CD4-positive, alpha-beta T cell treated with Interleukin-6 at 100 ng/mL for 8 hours (primary cell): ENCODE data around the gene SLC44A2.
A peak's percentile ranks its signal among the peaks of the same experiment; 100 is the strongest.

Source experiments
- DNase-seq: peaks from one replicate; pipeline ENCODE4 v3.0.0-alpha.2; 2020; ENCODE audit warnings: mixed read lengths, low spot score

Gene SLC44A2

DNA sequence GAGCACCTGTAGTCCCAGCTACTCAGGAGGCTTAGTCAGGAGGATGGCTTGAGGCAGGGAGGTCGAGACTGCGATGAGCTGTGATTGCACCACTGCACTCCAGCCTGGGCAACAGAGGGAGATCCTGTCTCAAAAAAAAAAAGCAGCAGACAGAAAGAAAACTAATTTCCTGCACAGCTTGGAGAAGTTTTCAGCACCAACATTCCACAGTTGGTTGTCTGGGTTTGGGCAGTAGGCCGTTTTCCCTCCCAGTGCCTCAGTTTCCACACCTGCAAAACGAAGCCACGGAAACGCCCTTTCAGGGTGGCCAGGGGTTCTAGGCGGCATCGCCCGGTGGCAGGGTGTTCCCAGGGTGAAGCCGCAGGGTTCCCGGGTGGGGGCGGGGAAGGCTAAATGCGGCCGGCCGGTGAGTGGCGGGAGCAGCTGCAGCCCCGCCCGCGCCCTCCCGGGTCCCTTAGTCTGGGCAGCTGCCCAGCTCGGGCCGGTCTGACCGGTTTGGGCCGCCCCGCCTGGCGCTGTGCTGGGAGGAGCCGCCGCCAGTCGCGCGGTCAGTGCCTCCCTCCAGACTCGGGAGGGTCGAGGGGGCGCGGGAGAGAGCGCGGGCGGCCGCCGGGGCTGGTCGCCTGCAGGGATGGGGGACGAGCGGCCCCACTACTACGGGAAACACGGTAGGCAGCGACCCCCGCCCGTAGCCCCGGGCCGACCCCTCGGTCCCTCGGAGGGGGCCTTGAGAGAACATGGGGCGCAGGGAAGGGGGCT, at the start of gene SLC44A2:
Gene SLC44A2 (plus strand): TSS at position 551 of the 759 bp plus-strand sequence. CDS start 81 bp downstream, at position 632.
- no peak for DNase-seq

DNA sequence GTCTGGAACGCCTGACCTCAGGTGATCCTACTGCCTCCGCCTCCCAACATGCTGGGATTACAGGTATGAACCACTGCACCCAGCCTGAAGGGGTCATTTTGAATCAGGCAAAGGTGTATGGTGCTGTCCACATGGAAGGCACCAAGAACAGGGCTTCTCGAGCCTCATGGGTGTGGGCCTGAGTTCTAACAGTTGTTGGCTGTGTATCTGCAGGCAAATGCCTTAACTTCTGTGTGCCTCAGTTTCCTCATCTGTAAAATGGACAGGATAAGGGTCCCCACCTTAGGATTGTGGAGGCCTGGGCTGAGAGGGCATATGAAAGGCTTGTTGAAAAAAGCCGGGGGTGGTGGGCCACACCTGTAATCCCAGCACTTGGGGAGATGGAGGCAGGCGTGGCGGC, 47.4 kb upstream of the SLC44A2 start:
- no peak for DNase-seq

- peak; percentile 86 for DNase-seq
These were observed 44.2 kb upstream of the SLC44A2 start for GRCh38 chr19:10580979-10581631.

GRCh38 chr19:10582091-10582490, 43.3 kb upstream of the SLC44A2 start:
- no peak for DNase-seq

DNA sequence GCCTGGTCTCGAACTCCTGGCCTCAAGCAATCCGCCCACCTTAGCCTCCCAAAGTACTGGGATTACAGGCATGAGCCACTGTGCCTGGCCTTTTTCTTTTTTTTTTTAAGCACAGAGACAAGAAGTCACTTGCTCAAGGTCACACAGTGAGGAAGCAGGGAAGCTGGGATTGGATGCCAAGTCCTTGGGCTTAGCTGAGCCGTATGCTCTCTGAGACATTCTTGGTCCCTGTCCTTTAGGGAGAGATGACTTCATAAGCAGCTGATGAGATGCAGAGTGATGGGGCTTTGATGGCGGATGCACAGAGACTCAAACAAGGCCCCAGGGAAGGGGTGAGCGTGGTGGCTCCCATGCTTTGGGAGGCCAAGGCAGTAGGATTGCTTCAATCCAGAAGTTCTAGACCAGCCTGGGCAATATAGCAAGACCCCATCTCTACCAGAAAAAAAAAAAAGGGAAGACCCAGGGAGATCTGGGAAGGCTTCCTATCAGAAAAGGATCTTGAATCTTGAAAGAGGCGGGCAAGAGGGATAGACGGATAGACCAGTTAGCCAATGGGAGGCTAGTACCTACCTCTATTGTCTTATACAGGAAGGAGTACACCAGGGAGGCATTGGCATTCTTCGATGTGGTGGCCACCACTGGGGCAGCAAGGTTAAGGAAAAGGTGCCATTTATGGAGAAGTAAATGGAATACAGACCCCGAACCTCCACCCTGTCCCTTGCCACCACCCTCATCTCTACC, 42.1 kb upstream of the SLC44A2 start:
- no peak for DNase-seq

- DNase-seq = no peak
These were observed 39.0 kb upstream of the SLC44A2 start for GRCh38 chr19:10586396-10586795.

DNA sequence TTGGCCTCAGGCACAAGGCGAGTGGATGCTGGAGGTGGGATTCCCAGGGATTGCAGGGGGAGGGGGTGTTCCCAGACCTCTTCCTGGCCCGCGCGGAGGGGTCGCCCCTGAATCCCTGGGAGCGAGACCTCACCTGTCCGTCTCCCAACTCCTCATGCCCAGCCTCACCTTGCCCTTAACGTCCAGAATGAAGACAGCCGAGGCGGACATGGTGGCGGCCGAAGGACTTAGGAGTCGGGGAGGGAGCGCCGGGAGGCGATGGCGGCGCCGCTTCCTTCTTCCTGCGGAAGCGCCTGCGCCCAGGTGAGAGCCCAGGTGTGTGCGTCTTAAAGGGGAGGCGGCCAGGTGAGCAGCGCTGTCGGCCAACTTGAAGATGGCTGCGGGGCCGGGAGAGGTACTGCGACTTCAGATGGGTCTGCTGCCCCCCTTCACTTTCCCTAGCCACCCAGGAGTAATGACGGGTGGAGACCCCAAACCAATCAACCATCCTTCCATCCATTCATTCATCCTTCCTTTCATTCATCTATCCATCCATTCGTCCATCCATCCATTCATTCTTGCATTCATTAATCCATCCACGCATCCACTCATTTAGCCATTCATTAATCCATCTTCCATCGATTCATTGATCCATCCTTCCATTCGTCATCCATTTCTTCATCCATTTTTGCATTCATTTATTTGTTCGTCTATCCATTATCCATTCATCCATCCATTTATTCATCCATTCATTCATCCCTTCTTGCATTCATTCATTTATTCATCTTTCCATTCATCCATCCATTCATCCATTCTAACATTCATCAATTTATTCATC, 38.1 kb upstream of the SLC44A2 start, which contains the start of gene AP1M2:
Gene AP1M2 (minus strand): TSS at position 291 of the 817 bp plus-strand sequence. CDS start 81 bp downstream, at position 210.
- no peak for DNase-seq

DNA sequence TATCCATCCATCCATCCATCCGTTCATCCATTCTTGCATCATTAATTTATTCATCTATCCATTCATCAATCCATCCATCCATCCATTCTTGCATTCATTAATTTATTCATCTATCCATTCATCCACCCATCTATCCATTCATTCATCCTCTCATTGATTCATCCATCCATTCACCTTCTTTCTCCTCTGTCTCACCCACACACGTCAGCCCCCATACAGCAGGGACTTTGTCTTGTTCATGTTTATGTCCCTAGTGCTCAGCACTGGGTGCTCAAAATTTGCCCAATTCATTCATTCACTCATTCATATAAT, 37.6 kb upstream of the SLC44A2 start:
- DNase-seq = no peak

GRCh38 chr19:10593148-10593547, 32.2 kb upstream of the SLC44A2 start:
- DNase-seq = no peak

- no peak for DNase-seq
These were observed 31.3 kb upstream of the SLC44A2 start for GRCh38 chr19:10593820-10594637.

DNA sequence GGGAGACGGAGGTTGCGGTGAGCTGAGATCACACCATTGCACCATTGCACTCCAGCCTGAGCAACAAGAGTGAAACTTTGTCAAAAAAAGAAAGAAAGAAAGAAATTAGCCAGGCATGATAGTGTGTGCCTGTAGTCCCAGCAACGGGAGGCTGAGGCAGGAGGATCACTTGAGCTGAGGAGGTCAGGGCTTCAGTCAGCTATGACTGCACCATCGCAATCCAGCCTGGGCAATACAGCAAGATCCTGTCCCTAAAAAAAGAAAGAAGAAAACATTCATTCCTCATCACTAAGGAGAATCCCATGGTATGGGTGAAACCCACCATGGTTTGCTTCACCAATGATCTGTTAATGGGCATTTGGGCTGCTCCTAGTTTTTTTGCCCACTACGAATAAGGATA, 25.2 kb upstream of the SLC44A2 start:
- no peak for DNase-seq

- no peak for DNase-seq
These were observed 23.4 kb upstream of the SLC44A2 start for GRCh38 chr19:10601999-10602329.

DNA sequence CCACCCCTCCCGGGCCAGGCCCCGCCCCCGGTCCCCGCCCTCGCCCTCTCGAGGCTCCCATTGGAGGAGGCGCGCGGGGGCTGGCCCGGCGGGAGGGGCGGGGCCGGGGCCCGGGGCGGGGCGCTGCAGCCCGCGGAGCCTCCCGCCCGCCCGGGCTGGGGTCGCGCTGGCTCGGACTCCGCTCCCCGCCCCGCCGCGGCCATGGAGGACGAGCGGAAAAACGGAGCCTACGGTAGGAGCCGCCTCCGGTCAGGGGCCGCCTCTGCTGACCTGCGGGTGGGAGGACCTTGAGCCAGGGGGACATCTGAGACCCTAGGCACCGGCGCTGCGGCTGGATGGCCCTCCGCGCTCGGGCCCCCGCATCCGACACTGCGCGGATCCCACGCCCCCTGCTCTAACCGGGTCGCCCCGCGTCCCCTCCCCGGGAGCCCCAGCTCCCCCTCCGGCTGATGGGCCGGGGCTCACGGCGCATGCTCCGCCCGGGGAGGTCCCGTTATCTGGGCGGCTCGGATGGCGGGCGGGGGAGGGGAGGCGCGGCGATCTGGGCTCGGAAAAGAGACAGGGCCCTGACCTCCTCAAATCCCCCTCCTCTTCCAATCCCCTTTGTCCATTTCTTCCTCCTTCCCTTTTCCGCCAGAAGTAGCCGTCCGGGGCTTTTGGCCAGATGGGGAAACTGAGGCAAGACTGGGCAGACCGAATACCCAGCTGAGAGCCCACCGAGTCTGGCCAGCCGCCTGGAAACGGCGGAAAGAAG, 22.8 kb upstream of the SLC44A2 start:
- DNase-seq = peak; percentile 88

- DNase-seq = peak; percentile 86
These were observed 22.1 kb upstream of the SLC44A2 start for GRCh38 chr19:10603084-10603872.

- peak; percentile 43 for DNase-seq
These were observed 21.4 kb upstream of the SLC44A2 start for GRCh38 chr19:10603873-10604459.

DNA sequence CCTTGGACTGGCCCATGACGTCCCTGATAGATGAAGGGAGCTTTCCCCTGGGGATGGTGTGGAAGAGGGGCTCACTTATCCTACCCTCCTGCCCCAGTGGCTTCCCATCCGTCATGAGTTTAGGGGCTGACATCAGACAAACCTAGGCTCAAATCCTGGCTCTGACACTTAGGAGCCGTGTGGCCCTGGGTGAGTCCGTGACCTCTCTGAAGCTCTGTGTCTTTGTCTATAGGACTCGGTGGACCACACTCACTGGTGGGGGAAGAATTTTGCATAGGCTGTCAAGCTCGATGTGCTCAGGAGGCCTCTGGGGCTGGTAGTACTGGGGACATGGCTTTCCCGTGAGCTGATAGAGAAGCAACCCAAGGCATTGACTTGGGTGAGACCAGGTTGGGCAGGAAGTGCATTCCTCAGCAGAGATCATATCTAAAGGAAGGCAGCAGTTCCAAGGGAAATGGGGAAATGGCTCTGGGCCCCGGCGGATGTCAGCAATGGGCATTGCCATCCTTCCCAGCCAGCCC, 20.8 kb upstream of the SLC44A2 start:
- DNase-seq = peak; percentile 8

- no peak for DNase-seq
These were observed 13.4 kb upstream of the SLC44A2 start for GRCh38 chr19:10611907-10612306.

DNA sequence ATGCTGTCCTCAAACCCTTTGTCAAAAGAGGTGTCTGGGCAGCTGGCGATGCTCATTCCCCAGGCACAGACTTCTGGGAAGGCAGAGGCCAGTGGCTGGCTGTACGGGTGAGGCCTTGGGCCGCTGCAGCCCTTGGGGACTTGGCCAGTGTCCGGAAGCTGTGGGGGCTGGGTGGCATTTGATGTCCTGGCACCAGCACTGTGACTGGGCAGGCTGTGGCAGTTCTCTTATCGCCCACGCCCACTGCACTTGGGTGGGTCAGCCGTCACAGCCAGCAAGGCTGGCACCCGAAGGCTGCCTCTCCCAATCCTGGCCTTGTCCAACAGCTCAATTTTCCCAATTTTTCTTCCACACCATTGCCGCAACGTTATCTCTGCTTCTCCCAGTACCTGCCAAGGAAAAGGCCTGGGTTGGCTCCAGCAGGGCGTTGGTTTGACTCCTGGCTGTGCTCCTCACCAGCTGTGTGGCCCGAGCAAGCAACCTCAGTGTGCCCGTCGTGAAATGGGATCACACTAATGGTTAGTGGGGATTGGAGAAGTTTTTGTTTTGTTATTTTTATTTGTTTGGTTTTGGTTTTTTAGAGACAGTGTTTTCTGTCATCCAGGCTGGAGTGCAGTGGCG, 12.7 kb upstream of the SLC44A2 start:
- no peak for DNase-seq
